ENCODE measurements around the gene RYR3. TPM values are rescaled to one million over a fixed set of nuclear protein-coding genes. Genes with fewer than 3 reads are reported as not detected.
"Not testable (repeated sequence)": the region's sequence is repeated elsewhere in the genome, so short reads cannot be mapped to it uniquely, and the experiment has no call there.

RYR3 gene
- total RNA-seq, 1 experiment from 2014 or later = 0.44 TPM

DNA sequence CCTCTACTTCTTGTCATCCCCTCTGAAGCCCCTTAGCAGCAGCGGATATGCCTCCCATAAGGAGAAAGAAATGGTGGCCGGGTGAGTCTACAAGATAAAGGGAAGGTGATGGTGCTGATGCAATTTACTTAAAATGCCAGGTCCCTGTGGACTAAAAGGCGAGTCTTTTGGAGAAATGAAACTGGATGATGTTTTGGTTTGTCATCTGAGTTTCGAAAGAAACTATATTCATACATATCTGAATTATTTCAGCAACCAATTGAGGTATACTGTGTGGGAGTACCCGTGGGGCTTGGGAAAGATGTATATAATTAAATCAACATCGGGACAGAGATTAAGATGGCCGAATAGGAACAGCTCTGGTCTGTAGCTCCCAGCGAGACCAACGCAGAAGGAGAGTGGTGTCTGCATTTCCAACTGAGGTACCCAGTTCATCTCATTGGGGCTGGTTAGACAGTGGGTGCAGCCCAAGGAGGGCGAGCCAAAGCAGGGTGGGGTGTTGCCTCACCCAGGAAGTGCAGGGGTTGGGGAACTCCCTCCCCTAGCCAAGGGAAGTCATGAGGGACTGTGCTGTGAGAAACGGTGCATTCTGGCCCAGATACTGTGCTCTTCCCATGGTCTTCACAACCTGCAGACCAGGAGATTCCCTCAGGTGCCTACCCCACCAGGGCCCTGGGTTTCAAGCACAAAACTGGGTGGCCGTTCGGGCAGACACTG is 446.9 kb downstream of the RYR3 start:
- DNase-seq (ENCODE audit: low spot score) = no peak
- in situ Hi-C loops (cut with HindIII; ENCODE audit: low sequenced_read_pairs) = loop anchor here (25.0 kb wide), 1 partner anchor 230 kb away; no protein-coding TSS in a partner anchor

DNA sequence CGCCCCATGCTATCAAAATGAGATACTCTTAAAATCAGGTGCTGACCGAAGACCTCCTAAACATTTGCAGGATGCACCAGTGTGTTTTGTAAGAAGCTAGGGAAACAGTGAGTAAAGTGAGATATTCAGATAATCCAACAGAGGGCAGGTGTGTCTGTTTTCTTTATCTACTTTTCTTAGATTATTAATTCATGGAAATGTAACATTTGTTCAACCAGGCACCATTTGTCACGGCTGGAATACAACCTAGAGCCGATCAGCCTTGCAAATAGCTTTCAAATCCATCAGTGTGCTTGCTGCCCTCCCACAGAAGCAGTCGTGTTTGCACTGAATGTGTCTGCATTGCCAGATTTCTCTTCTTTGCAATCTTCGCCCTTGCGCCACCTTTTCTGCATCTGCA is 455.6 kb downstream of the RYR3 start:
- in situ Hi-C loops (cut with HindIII; ENCODE audit: low sequenced_read_pairs) = loop anchor here (25.0 kb wide), 1 partner anchor 221 kb away; no protein-coding TSS in a partner anchor
- DNase-seq (ENCODE audit: low spot score) = no peak

DNA sequence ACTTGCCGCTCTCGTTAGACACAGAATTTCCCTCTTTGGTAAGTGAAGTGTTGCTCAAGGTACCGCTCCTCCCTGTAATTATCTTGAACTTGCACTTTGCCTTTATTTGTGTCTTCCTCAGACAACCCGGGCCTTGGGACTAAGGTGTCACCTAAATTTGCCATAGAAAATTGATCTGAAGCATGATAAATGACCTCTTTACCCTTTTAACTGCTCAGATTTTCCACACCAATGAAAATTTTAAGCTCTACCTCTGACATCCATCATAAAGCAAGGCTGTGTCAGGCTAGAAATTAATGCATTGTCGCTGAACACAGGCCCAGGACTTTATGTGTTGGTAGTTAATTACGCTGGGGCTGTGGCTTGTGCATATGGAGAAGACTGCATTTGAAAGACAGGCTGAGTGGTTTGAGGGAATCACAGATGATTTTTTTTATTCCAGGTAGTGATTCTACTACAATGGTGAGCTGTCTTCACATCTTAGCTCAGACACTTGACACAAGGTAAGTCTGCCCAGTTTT is 458.0 kb downstream of the RYR3 start:
- in situ Hi-C loops (cut with HindIII; ENCODE audit: low sequenced_read_pairs) = loop anchor here (25.0 kb wide), 1 partner anchor 219 kb away; no protein-coding TSS in a partner anchor
- no peak for DNase-seq (ENCODE audit: low spot score)

DNA sequence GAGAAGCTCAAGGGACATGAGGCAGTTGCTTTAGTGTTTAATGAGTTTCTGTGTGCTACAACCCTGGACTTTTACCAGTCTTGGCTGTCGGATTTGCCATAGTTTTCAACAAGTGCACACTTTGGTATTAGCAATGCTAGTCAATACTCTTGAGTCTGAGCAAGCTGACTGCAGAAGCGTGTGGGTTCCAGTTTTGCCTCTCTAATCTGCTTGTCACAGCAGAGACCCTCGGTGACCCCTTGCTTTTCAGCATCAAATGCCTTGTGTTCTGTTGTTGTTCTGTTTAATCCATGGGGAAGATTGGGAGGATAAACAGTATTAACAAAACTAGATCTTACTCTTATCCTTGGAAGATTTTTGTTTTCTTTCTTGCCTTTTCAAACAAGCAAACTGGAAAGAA is 463.2 kb downstream of the RYR3 start:
- in situ Hi-C loops (cut with HindIII; ENCODE audit: low sequenced_read_pairs) = loop anchor here (25.0 kb wide), 1 partner anchor 213 kb away; no protein-coding TSS in a partner anchor
- DNase-seq (ENCODE audit: low spot score) = no peak

DNA sequence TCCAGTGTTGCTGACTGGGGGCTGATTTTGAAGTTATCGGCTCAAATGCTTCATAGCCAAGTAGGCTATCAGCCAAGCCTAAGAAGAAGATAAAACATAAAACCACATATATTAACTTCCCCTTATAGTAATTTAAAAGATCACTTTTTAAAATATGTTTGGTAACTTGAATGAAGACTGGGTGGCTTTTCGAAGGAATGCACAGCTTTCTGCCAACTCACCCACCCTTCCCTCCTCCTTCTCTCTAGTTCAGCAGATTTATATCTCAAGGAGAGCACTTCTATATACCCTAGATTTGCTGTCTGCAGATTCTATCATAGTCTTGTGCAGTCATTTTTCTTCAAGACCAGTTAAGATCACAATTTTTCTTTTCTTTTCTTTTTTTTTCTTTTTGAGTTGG is 468.1 kb downstream of the RYR3 start:
- in situ Hi-C loops (cut with HindIII; ENCODE audit: low sequenced_read_pairs) = no loop called here
- no peak for DNase-seq (ENCODE audit: low spot score)

DNA sequence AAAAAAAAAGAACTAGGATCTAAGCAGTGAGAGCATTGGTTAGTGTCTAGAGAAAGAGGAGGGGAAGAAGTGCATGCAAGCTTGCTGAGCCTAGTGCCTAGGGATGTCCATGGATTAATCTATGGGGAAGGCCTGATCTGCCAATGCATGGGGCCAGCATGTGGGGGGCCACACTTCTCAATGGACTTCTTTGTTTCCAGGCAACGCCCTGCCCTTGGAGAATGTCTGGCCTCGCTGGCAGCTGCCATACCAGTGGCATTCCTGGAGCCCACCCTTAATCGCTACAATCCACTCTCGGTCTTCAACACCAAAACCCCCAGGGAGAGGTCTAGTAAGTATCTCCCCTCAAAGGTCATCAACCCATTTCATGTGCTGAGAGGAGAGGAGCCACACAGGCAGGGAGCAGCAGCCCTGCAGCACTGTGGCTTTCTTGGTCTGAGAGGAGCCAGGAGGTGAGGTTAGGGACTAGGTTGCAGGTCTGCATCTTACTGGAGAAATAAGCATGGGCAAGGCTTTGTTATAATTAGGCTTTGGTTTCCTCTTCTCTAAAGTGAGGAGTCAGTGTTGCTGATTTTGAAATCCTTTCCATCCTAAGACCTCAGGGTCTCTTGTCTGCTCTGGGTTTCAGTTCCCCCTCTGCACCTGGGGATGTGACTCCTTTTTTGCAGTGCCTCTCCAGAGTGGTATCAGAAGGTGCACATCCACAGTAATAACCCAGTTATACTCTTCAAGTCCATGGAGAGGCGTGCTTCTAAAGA is 469.4 kb downstream of the RYR3 start:
- DNase-seq (ENCODE audit: low spot score) = no peak
- in situ Hi-C loops (cut with HindIII; ENCODE audit: low sequenced_read_pairs) = no loop called here

DNA sequence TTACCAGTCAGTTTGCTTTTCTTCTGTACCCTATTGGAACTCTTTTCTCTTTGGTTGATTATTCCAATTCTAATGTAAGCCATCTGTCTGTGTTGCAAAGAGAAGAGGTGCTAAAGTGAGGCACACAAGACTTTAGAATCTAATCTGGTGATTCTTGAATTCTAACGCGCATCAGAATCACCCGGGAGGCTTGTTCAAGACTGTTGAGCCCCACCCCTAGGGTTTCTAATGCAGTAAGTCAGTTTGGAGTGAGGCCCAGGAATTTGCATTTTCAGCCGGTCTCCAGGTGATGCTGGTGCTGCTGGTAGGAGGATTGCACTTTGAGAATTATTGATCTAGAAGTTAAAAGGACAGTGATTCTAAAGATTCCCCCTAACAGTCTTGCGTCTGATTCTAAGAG is 472.2 kb downstream of the RYR3 start:
- no peak for DNase-seq (ENCODE audit: low spot score)
- in situ Hi-C loops (cut with HindIII; ENCODE audit: low sequenced_read_pairs) = no loop called here

DNA sequence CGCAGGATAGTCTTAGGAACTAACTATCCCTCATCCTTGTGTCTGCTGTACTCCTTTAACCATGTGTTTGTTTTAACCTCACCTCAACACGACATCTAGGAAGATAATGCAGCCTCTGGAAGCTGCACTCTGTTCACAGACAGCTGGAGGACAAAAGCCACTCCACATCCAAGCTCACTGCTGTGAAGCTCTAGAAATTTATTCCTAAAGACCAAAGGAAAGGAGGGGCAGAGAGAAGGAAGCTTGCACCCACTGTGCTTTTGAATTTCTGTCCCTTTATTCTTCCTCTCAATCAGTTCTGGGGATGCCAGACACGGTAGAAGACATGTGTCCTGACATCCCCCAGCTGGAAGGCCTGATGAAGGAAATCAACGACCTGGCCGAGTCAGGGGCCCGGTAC is 474.6 kb downstream of the RYR3 start:
- in situ Hi-C loops (cut with HindIII; ENCODE audit: low sequenced_read_pairs) = no loop called here
- no peak for DNase-seq (ENCODE audit: low spot score)

DNA sequence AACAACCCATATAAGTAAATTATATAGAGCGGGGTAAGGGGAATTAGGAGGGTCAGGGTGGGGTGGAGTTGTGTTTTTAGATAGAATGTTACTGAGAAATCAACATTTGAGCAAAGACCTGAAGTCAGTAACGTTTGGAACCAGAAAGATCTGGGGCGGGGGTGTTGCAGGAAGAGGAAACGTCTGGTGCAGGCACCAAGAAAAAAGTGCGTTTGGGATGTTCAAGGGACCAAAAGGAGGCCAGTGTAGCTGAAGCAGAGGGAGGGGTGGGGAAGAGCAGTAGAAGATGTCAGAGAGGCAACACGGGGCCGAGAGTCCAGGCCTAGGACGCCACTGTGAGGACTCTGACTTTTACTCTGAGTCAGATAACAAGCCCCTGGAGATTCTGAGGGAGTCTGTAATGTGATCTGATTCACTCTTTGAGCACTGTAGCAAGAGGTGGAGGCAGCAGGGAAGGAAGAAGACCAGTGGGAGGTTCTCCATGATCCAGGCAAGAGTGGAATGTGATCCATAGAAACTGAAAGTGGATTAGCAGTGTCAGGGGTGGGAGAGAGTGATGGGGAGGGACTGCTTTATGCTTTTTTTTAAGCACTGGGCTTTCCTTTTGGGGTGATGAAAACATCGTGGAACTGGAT is 478.3 kb downstream of the RYR3 start:
- no peak for DNase-seq (ENCODE audit: low spot score)
- in situ Hi-C loops (cut with HindIII; ENCODE audit: low sequenced_read_pairs) = no loop called here

DNA sequence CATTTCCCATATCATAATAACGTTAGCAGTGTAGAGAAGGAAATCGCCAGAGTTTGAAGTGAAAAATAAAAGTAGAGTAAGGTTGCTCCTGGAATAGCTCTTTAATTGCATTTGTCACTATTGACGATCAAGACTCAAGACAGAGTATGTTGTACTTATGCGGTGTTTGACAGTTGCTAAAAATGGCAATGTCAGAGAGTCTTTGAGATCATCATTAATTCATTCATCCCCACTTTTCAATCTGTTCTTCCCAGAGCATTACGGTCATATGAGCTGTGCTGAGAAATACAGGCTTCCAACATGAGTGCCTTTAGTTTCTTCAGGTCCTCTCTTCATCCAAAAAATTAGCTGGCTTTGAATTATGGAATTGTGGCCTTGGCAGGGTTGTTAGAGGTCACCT is 483.7 kb downstream of the RYR3 start:
- in situ Hi-C loops (cut with HindIII; ENCODE audit: low sequenced_read_pairs) = no loop called here
- DNase-seq (ENCODE audit: low spot score) = no peak

DNA sequence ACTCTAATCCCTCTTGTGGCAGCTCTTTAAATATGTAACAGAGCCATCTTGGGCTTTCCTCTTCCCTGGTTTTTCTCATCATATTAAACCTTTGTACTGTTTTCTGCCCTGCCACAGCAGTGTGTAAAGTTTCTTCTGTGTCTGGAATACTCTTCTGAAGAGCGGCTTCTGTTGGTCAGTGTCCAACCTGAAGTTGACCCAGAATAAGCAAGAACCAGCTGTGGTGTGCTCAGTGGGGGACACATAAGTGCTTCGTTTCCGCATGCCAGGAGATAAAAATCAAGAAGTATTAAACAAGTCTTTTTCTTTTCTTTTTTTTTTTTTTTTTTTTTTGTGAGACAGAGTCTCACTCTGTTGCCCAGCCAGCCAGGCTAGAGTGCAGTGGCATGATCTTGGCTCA is 484.3 kb downstream of the RYR3 start:
- in situ Hi-C loops (cut with HindIII; ENCODE audit: low sequenced_read_pairs) = no loop called here
- no peak for DNase-seq (ENCODE audit: low spot score)

DNA sequence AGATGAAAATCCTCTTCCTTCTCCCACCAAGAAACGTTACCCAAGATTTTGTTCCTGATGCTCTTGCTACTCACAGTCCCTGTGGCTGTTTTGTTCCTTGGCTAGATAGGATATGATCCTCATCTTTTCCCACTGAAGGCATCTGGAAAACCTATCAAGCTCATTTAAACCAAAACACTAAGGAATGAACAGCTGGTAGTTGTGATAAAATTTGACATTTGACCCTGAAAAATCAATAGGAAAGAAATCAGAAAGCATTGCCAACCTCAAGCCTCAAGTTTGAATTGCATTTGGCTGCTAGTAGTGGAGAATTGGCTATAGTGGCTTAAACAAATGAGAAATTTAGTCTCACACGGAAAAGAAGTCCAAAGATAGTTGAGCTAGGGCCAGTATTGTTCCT is 486.9 kb downstream of the RYR3 start:
- no peak for DNase-seq (ENCODE audit: low spot score)
- in situ Hi-C loops (cut with HindIII; ENCODE audit: low sequenced_read_pairs) = no loop called here

DNA sequence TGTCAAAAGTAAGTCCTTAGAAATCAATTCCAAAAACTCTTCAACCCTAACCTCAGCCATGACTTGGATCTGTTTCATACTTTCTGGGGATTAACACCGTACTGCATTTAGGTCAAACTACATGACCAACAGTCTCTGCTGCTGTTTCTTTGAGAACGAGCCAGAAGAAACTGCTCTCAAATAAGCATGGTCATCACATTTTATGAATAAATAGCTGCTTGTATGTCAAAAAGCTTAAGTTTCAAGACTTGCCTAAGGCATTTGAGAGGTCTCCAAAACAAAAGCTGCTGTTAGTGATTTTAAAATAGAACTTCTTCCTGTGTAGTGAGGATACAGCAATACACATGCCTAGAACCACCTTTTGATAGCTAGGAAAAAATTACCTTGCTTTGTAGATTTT is 491.2 kb downstream of the RYR3 start:
- no peak for DNase-seq (ENCODE audit: low spot score)
- in situ Hi-C loops (cut with HindIII; ENCODE audit: low sequenced_read_pairs) = no loop called here

DNA sequence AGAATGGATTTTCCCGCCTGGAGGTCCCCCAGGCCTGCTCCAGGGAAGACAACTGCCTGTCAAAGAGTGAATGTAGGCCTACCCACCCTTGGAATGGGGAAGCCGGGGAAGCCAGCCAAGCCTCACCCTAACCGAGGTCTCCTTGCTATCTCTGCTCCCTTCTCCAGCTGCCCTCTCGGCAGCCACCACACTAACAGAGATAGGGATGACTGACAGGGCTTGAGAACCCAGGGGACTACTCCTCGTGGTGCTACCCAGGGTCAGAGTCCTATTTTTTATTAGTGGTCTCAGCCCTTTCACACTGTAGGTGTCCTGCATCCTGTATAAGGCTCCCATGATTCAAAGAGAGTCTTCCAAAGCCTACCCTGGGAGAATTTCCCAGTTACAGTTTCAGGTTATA is 496.9 kb downstream of the RYR3 start:
- no peak for DNase-seq (ENCODE audit: low spot score)
- in situ Hi-C loops (cut with HindIII; ENCODE audit: low sequenced_read_pairs) = no loop called here

DNA sequence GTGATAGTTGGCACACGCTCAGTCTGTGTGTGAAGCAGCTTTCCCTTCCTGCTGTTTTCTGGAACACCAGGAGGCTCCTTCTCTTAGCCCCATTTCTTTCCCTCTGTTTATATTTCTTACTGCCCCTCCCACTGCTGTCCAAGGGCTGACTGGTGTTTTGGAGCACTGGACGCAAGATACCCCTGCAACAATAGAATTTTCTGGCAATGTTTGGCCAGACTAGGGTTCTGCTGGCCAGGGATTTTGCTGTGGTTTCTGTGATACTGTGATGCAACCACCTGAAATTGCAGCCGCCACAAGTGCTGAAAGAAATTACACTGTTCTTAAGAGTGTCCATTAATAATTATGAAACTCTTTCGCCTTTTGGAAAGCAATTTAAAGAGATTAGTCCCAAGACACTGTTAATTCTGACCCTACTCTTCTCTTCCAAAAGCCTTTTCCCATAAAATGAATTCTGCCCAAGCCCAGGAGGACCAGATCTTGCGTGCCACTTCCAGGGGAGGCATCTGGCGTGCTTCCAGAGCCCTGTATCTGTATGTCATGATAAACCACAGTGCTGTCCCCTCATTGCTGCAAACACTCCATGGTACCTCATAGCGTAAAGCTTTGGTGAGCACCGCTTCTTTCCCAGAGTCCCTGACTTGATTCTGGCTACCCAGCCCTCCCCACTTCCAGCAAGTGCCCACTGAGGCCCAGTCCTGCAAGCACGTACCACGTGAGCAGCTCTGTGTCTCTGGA is 498.1 kb downstream of the RYR3 start:
- no peak for DNase-seq (ENCODE audit: low spot score)
- in situ Hi-C loops (cut with HindIII; ENCODE audit: low sequenced_read_pairs) = no loop called here

DNA sequence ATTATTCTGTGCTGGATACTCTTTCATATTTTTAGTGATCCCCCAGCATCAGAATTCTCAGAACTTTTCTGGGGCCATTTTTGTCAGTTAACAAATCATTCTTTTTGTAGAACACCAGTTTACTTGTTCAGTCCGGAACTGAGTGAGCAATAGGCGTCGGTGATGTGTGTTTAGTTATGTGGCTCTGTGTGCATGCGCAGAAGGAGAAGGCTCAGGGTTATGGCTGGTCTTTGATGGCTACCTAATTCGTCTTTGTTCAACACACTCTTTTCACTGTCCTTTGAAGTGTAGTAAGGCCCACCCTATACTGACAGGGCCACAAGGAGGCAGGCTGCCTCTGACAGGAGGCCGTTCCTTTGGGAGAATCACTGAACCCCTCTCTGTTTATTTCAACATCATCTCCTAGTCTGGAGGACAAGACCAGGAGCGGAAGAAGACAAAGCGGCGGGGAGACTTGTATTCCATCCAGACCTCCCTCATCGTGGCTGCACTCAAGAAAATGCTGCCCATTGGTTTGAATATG is 499.4 kb downstream of the RYR3 start:
- DNase-seq (ENCODE audit: low spot score) = no peak
- in situ Hi-C loops (cut with HindIII; ENCODE audit: low sequenced_read_pairs) = no loop called here

DNA sequence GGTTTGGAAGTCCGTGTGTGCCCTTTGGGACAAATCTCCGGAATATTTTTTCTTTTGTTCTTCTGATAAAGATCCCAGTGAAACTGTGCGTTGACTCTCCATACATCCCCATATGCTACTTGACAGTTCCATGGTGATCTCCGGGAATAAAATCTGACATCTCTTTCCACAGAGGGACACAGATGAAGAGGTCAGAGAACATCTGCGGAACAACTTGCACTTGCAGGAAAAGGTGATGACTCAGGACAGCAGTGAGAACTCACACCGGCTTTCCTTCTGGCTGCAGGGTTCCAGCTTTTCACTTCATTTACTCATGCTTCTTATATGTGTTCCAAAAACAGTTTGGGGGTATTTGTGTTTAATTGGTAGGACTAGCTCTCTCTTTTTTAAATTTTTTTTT is 500.0 kb downstream of the RYR3 start:
- in situ Hi-C loops (cut with HindIII; ENCODE audit: low sequenced_read_pairs) = no loop called here
- no peak for DNase-seq (ENCODE audit: low spot score)

DNA sequence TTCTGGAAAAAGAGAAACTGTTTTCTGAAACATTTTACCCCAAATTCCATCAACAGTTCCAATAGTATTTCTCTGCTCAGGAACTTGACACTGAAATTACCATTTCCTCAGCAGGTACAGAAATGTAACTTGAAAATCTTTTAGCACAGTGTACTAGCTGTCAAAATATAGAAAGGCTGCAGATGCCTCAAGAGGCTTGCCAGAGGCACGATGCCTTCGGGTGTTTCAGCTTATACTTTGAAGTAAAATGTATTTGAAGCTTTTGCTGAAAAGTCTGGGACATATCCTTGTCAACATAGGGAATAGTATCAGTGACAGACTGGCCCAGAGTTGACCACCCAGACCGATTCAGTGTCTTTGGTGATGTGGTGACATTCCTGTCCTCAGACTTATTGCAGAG is 503.1 kb downstream of the RYR3 start:
- DNase-seq (ENCODE audit: low spot score) = no peak
- in situ Hi-C loops (cut with HindIII; ENCODE audit: low sequenced_read_pairs) = no loop called here

DNA sequence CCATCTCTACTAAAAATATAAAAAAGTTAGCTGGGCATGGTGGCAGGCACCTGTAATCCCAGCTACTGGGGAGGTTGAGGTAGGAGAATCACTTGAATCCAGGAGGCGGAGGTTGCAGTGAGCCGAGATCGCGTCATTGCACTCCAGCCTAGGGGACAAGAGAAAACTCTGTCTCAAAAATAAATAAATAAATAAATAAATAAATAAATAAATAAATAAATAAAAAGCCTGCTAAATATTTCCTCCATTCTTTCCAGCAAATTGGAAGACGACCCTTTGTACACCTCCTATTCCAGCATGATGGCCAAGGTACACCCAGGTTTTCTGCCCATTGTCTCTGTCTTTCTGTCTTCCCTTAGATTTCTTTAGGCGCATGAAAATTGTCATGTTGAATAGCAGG is 508.7 kb downstream of the RYR3 start:
- in situ Hi-C loops (cut with HindIII; ENCODE audit: low sequenced_read_pairs) = not testable (repeated sequence)

More for the DNA sequence above, 508.7 kb downstream of the RYR3 start:
- not testable (repeated sequence) for DNase-seq (ENCODE audit: low spot score)

All from G401 (cell line).